Activated T-cell treated with anti-CD3 and anti-CD28 coated beads for 1 hour (primary cell): ENCODE results near the gene UROD.

Experiments used
- DNase-seq: peaks from one replicate; pipeline ENCODE4 v3.0.0-alpha.2; 2020; ENCODE audit warnings: low read depth

The UROD gene

GRCh38 chr1:45008516-45008915 is 3.5 kb upstream of the UROD start:
- DNase-seq: no peak

DNA sequence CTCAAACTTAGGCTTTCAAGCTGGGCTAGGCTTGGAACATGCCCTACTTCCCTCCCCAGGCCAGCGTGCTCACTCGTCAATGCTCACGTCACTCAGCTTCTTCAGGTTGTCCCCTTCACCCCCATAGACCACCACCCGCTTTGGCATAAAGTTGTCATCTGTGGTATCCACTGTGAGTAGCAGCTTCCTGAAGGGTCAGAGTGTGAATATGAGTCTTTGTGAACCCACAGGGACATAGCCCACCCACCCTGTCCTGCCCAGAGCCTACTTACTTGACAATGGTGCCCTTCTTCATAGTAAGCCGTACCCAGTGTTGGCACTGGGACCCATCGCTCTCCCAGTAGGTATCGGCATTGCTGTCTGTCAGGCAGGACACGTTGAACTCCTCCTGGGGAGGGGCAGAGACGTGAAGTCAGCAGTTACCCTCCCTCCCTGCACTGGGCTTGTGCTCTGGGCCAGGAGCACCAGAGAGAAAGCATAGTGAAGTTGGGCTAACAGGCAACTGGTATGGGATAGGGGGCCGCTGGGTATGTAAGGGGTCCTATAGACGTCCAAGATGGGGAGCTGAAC is 2.7 kb upstream of the UROD start:
- no peak for DNase-seq

- DNase-seq: no peak
These were observed 1.8 kb upstream of the UROD start for GRCh38 chr1:45009956-45010854.

- peak; percentile 49 for DNase-seq
These were observed 921 bp upstream of the UROD start, which contains the start of gene HECTD3 for GRCh38 chr1:45010855-45011811. TSS of gene HECTD3 (minus strand) at chr1:45011324. CDS start at chr1:45011257, 67 bp downstream.

DNA sequence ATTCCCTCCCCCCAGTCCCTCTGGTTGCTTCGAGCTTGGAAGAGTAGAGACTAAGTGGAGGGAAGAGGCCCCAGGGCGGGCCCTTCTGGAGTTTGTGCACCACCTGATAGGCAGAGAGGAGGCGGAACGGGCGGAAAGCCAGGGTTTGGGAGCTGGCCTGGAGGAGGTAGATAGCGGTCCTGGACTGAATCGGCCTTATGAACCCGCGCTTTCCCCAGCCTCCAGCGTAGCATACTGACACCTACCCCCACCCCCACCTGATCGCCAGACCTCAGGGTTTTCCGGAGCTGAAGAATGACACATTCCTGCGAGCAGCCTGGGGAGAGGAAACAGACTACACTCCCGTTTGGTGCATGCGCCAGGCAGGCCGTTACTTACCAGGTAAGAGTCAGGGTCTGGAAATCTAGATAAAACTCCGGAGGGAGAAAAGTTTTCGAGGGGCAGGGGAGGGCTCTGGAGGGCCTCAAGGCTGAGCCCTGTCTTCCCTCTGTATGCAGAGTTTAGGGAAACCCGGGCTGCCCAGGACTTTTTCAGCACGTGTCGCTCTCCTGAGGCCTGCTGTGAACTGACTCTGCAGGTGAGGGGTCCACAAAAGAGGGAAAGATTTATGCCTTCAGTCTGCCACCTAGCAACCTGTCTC is 705 bp downstream of the UROD start:
- DNase-seq: peak; percentile 14

DNA sequence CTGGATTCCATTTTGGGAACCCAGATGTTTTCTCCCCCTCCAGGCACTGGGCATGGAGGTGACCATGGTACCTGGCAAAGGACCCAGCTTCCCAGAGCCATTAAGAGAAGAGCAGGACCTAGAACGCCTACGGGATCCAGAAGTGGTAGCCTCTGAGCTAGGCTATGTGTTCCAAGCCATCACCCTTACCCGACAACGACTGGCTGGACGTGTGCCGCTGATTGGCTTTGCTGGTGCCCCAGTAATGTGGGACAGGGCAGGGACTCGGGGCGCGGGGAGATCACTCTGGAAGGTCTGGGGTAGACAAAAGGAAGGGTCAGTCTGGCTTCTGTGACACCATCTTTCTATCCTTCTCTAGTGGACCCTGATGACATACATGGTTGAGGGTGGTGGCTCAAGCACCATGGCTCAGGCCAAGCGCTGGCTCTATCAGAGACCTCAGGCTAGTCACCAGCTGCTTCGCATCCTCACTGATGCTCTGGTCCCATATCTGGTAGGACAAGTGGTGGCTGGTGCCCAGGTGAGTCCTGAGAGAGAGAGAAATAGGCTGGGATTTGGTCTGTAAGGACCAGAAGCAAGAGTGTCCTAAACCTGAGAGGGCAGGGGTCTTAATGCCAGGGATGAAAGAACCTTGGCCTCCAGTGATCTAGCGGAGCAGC is 1.6 kb downstream of the UROD start:
- DNase-seq: no peak

DNA sequence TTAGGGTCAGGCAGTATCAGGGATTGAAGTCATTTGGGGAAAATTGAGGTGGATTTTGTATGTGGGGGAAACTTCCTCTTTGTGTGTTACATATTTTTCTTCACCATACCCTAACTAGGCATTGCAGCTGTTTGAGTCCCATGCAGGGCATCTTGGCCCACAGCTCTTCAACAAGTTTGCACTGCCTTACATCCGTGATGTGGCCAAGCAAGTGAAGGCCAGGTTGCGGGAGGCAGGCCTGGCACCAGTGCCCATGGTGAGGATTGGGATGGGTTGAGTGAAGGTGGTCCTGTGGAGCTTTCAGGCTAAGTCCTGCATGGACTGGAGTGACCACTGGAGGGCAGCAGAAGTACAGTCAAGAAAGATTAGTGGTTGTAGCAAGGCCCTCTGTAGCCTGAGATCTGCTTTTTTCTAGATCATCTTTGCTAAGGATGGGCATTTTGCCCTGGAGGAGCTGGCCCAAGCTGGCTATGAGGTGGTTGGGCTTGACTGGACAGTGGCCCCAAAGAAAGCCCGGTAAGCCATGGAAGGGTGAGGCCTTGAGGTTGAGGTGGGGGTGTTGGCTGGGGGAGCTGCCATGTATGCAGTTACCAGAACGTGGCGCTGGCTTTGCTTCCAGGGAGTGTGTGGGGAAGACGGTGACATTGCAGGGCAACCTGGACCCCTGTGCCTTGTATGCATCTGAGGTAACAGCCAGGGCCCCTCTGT is 2.4 kb downstream of the UROD start:
- peak; percentile 73 for DNase-seq

DNA sequence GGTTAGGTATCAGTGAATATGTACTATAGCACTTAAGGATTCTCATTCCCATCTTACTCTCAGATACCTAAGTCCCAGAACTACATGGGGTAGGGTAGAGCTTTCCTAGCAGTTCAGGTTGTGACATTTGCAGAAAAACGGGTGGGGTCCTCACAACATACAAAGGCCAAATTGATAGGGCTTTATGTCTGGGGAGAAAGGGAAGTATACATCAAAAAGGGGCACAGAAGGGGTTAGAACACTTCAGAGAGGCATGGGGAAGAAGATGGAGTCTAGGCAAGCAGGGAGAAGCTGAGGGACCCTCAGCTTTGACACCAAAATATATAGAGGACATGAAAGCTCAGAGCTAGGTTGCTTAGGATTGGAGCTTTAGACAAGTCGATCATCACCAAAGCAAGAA is 3.6 kb downstream of the UROD start:
- no peak for DNase-seq

- no peak for DNase-seq
These were observed 4.1 kb downstream of the UROD start for GRCh38 chr1:45016090-45016697.

DNA sequence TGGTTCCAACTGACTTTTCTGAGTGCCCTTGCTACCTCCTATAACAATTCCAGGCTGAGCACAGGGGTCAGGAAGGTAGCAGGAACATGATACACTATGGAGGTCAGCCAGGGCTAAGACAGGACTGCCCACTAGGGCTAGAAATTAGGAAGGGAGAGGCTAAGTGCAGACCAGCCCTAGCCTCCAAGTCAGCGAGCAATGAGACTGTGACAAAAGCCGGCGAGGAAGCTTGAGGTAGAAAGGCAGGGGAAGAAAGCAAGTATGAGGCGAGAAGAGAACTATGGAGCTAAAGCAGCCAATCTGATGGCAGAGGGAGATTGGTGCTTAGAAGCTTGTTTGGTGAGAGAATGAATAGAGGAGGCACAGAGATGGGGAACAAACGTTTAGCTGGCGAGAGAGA is 4.7 kb downstream of the UROD start:
- DNase-seq: no peak

DNA sequence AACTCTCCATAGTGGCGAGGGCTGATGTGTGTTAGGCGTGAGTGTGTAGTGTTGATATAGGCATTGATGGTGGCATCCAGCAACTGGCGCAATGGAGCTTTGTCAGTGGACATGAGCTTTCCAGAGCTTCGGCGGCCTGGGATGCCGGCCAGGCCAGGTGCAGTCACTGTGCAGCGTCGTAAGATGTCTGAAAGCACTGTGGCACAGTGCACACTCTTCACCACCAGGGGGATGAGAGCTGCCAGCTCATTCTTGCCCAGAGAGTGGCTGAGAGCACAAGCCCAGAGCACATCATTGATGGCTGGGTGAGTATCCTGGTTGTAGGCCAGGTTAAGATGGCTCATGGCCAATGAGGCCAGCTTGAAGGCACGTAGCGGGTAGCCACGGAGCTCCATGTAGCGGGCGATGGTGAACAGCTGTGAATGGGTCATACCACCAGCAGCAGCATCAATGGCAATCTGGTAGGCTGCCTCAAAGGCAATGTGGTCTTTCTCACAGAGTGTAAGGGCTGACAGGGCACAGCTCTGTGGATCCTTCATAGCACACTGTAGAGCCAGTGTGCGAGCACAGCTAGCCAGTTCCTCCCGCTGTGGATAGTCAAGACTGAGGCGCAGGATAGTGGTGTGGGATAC is 6.7 kb downstream of the UROD start:
- peak; percentile 46 for DNase-seq

- DNase-seq: no peak
These were observed 11.6 kb downstream of the UROD start for GRCh38 chr1:45023663-45024062.

DNA sequence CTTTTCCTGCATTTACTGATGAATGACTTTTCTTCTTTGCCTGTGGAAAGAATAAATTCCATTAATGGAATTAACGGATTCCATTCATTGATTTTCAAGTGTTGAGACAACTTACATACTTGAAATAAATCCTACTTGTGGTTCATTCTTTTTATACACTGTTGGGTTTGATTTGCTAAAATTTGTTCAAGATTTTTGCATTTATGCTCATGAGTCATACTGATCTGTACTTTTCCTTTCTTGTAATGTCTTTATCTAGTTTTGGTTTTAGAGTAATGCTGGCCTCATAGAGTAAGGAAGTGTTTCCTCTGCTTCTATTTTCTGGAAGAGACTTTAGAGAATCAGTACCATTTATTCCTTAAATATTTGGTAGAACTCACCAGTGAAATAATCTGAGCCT is 14.4 kb downstream of the UROD start:
- DNase-seq: no peak

DNA sequence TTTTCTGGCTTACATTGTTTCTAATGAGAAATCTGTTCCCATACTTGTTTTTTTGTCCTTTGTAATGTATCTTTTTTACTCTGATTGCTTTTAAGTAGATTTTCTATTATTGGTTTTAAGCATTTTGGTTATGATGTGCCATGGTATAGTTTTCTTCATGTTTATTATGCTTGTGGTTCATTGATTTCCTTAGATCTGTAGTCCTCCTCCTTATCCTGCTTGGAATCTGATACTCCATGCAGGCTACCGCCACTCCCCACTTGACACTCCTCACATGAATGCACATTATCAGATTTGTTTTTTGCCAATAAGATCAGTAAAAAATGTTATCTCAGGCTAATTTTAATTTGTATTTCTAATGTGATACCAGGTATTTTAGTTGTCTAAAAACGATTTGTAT is 20.8 kb downstream of the UROD start:
- no peak for DNase-seq

DNA sequence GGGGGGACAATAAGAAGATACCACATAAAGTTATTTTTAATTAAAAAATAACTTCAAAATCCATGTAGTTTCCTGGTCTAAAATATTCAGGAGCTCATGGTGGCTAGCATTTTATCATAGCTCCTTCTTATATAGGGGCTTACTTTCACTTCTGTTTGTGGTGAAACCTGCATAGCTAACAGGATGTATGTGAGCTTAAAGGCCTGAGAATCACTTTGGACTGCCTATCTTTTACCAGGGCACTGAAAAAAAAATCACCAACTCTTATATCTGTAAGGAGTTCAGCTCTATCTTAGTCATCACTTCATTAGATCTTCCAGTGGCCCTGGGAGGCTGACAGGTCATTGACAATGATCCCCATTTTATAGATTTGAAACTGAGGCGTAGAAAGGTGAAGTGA is 21.3 kb downstream of the UROD start:
- no peak for DNase-seq

- DNase-seq: no peak
These were observed 23.7 kb downstream of the UROD start for GRCh38 chr1:45035631-45036301.

DNA sequence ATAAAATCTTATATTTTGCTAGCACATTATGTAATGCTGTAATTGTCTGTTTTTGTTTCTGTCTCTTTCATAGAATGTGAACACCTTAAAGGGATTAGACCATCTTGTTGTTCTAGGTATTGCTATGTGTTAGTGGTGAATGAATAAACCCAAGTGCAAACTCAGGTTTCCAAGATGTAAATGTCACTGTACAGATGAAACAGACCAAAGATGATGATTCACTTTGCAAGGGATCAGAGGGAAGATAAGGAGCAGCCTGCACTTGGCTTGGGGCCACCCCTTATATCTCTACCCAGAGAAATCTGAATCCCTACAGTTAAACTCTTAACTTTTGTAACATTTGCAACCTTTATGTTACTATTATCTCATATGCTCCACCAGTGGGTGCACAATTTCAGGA is 25.4 kb downstream of the UROD start:
- DNase-seq: no peak

DNA sequence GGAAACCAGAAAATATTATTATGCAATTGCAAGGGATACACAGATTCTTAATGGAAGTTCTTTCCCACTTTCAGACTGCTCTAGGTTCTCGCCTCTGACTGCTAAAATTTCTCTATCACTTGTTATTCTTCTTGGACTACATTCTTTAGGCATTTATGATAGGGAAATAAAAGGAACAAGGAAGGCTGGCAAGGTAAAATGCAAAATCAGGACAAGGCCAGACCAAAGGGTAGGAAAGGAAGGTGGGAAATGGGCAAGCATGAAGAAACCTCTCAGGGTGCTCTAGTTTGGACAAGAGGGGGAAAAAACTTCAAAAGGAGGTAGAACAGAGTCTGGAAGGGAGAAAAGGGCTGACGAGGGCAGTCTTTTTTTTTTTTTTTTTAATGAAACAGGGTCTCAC is 26.2 kb downstream of the UROD start:
- no peak for DNase-seq

GRCh38 chr1:45038661-45039364 is 26.8 kb downstream of the UROD start:
- DNase-seq: no peak
